Measurements from ENCODE around the gene EPB41. TPM values are rescaled to one million over a fixed set of nuclear protein-coding genes. Genes with fewer than 3 reads are reported as not detected.
"Not testable (repeated sequence)": the region's sequence is repeated elsewhere in the genome, so short reads cannot be mapped to it uniquely, and the experiment has no call there.

The EPB41 gene
- total and polyA plus RNA-seq, 2 of the 8 experiments (the other 6 are each of a cell fraction or from before 2014, with no cell fraction given), result 36.7 to 109 TPM

DNA sequence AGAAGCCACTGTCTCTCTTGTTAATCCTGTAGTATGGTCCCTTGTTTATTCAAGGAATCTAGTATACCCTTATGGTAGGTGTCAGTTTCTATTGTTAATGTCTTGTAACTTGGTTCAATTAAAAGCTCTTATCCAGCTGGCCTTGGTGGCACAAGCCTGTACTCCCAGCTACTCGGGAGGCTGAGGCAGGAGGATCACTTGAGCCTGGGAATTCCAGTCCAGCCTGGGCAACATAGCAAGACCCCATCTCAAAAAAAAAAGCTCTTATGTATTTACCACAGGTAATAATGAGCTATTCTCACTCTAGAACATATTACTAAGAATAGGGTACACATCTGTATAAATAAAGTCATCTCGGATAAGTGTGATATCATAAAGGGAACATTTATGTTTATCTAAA is 162.8 kb downstream of the EPB41 start (continued):
- TF ChIP-seq, protein P1, sequence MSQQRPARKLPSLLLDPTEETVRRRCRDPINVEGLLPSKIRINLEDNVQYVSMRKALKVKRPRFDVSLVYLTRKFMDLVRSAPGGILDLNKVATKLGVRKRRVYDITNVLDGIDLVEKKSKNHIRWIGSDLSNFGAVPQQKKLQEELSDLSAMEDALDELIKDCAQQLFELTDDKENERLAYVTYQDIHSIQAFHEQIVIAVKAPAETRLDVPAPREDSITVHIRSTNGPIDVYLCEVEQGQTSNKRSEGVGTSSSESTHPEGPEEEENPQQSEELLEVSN (IDR thresholded peaks at IDR 0.05), result no peak
- no peak for TF ChIP-seq HDAC2 (IDR thresholded peaks at IDR 0.05; ENCODE audit: borderline replicate concordance in 1 of 2, low read depth in 2 of 2, low read length in 2 of 2)

DNA sequence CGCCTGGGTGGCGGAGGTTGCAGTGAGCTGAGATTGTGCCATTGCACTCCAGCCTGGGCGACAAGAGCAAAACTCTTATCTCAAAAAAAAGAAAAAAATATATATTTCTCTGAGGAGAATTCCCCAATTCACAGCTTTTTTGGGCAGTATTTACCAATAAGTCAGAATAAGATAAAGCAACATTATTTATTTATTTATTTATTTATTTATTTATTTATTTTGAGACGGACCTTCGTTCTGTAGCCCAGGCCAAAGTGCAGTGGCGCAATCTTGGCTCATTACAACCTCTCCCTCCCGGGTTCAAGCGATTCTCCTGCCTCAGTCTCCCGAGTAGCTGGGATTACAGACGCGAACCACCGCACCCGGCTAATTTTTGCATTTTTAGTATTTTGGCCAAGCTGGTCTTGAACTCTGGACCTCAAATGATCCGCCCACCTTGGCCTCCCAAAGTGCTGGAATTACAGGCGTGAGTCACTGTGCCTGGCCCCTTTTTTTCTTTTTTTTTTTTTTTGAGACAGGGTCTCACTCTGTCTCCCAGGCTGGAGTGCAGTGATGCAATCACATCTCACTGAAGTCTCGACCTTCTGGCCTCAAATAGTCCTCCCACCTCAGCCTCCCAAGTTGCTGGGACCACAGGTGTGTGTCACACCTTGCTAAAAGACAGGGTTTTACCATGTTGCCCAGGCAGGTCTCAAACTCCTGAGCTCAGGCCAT is 165.7 kb downstream of the EPB41 start:
- not testable (repeated sequence) for H3K9me3 ChIP-seq (ENCODE audit: insufficient read depth in 2 of 2, low read depth in 1 of 2, low read length in 1 of 2); H3K4me3 ChIP-seq (ENCODE audit: extremely low read depth in 1 of 4, insufficient read depth in 2 of 4, low read depth in 3 of 4, low read length in 4 of 4); DNase-seq (ENCODE audit: low read depth in 1 of 2, low spot score in 2 of 2); H3K27me3 ChIP-seq (replicated peaks in 1 of 4; ENCODE audit: control insufficient read depth in 3 of 4, extremely low read depth in 1 of 4, insufficient read depth in 3 of 4, low read length in 3 of 4); H3K4ac ChIP-seq (replicated peaks; ENCODE audit: insufficient read length, low read depth, low read length); H3K27ac ChIP-seq (ENCODE audit: low read depth, low read length); H4K8ac ChIP-seq (ENCODE audit: extremely low read depth, insufficient read depth, low read length); H3K79me2 ChIP-seq (ENCODE audit: control insufficient read depth in 1 of 2, insufficient read depth in 2 of 2, low read length in 2 of 2); FAIRE-seq; H3K4me1 ChIP-seq (replicated peaks in 1 of 4; ENCODE audit: control insufficient read depth in 3 of 4, insufficient read depth in 4 of 4, low read length in 3 of 4); H2BK20ac ChIP-seq (ENCODE audit: low read length); H2BK120ac ChIP-seq (replicated peaks; ENCODE audit: low read depth, low read length); H3K36me3 ChIP-seq (ENCODE audit: control insufficient read depth in 2 of 4, insufficient read depth in 4 of 4, low read length in 3 of 4); H4K91ac ChIP-seq (replicated peaks; ENCODE audit: insufficient read length, low read length); H2BK5ac ChIP-seq (ENCODE audit: low read depth, low read length); H3K23ac ChIP-seq (ENCODE audit: insufficient read length); H3K4me2 ChIP-seq (ENCODE audit: insufficient read depth in 1 of 2, low read depth in 2 of 2, low read length in 2 of 2); H3K23me2 ChIP-seq (ENCODE audit: low read depth, low read length); H4K5ac ChIP-seq (ENCODE audit: insufficient read length, low read depth, low read length); H3K56ac ChIP-seq (replicated peaks; ENCODE audit: insufficient read length, low read depth, low read length); H3K79me1 ChIP-seq (ENCODE audit: low read depth, low read length); H2AK5ac ChIP-seq (ENCODE audit: low read depth, low read length); H3K9ac ChIP-seq (replicated peaks in 1 of 4; ENCODE audit: extremely low read depth in 1 of 4, low read depth in 3 of 4, low read length in 3 of 4); H2BK12ac ChIP-seq (ENCODE audit: low read depth, low read length); H3K18ac ChIP-seq (ENCODE audit: extremely low read depth, low read length); H2BK15ac ChIP-seq (ENCODE audit: low read length); H4K20me1 ChIP-seq (replicated peaks in 1 of 2; ENCODE audit: control insufficient read depth in 1 of 2, insufficient read depth in 2 of 2, low read length in 2 of 2); H2AFZ ChIP-seq (ENCODE audit: low read length); H3K14ac ChIP-seq (ENCODE audit: insufficient read length)
- 87% methylated on average over 16 of the region's 16 CpGs; no CpG with 5 or more reads in 1 of the 2 experiments for WGBS, 2 experiments (ENCODE audit: extremely low coverage in 1 of 2, insufficient coverage in 1 of 2, insufficient read length in 1 of 2, insufficient replicate concordance in 2 of 2, low coverage in 1 of 2, low lambda C conversion rate in 2 of 2, missing lambda C conversion rate in 1 of 2)
- ChIA-PET CTCF (ENCODE audit: partially characterized antibody) (interaction anchor here (0.6 to 2.1 kb wide), 2 partner anchors 37 to 295 kb away, joined by 3 to 5 read pairs; no protein-coding TSS in a partner anchor), POLR2A (ENCODE audit: partially characterized antibody) (interaction anchor here (0.6 to 0.7 kb wide), 2 partner anchors 12 to 42 kb away, joined by 3 read pairs; no protein-coding TSS in a partner anchor)
